Testis (tissue), 2 donors: Measurements from ENCODE around the gene EIF2D.

Experiments
- POLR2A ChIP-seq: fragments of 450-650 bp; IDR thresholded peaks from one replicate; pipeline ENCODE4 v1.6.1; 2017; ENCODE audit warnings: antibody characterized with exemption, mild to moderate bottlenecking, moderate library complexity
- TF ChIP-seq, protein P1 (sequence below), 3 experiments: fragments of 450-650 bp in 2 of 3; fragments of 200-600 bp in 1 of 3; sonication (generic) in 1 of 3; IDR thresholded peaks; one replicate each; pipeline ENCODE4 v1.5.1; 2016 to 2019; ENCODE audit warnings: antibody characterized with exemption in 3 of 3, mild to moderate bottlenecking in 2 of 3, moderate library complexity in 1 of 3

GRCh38 chr1:206545351-206545750 lies 66.9 kb downstream of the EIF2D start:
- TF ChIP-seq, protein P1, sequence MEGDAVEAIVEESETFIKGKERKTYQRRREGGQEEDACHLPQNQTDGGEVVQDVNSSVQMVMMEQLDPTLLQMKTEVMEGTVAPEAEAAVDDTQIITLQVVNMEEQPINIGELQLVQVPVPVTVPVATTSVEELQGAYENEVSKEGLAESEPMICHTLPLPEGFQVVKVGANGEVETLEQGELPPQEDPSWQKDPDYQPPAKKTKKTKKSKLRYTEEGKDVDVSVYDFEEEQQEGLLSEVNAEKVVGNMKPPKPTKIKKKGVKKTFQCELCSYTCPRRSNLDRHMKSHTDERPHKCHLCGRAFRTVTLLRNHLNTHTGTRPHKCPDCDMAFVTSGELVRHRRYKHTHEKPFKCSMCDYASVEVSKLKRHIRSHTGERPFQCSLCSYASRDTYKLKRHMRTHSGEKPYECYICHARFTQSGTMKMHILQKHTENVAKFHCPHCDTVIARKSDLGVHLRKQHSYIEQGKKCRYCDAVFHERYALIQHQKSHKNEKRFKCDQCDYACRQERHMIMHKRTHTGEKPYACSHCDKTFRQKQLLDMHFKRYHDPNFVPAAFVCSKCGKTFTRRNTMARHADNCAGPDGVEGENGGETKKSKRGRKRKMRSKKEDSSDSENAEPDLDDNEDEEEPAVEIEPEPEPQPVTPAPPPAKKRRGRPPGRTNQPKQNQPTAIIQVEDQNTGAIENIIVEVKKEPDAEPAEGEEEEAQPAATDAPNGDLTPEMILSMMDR (IDR thresholded peaks at IDR 0.05) = no peak
- no peak for TF ChIP-seq POLR2A
